HL-60 (cell line): ENCODE data around the gene PPP1R12B.
"Not testable (repeated sequence)": the region's sequence is repeated elsewhere in the genome, so short reads cannot be mapped to it uniquely, and the experiment has no call there.

Experiments used
- DNase-seq, 2 experiments: peaks; one replicate each; pipeline ENCODE4 v3.0.0-alpha.2; 2010 to 2020; ENCODE audit warnings: low read depth in 1 of 2, low spot score in 1 of 2
- H3K27ac ChIP-seq: fragments of 250-450 bp; sonication (Bioruptor Pico); replicated peaks from 2 replicates; pipeline ENCODE4 v1.5.1; 2020; ENCODE audit warnings: mild to moderate bottlenecking, moderate library complexity
- H3K27me3 ChIP-seq: fragments of 250-450 bp; sonication (Bioruptor Pico); 2 replicates; pipeline ENCODE4 v1.5.1; 2021; ENCODE audit warnings: mild to moderate bottlenecking, moderate library complexity; ENCODE audit not compliant: insufficient read depth, poor library complexity, severe bottlenecking
- H3K4me3 ChIP-seq: replicated peaks from 2 replicates; pipeline ENCODE4 v1.5.1; 2011; ENCODE audit warnings: mild to moderate bottlenecking, control low read depth, low read length; ENCODE audit not compliant: insufficient read depth
- SPI1 ChIP-seq: IDR thresholded peaks from 2 replicates; pipeline ENCODE4 v1.6.1; 2012; ENCODE audit warnings: low read depth, mild to moderate bottlenecking, borderline replicate concordance
- TF ChIP-seq, protein P1 (sequence below): IDR thresholded peaks from one replicate; pipeline ENCODE4 v1.5.1; 2011; ENCODE audit warnings: low read length, control low read depth, inconsistent platforms; ENCODE audit not compliant: insufficient read depth

PPP1R12B gene

DNA sequence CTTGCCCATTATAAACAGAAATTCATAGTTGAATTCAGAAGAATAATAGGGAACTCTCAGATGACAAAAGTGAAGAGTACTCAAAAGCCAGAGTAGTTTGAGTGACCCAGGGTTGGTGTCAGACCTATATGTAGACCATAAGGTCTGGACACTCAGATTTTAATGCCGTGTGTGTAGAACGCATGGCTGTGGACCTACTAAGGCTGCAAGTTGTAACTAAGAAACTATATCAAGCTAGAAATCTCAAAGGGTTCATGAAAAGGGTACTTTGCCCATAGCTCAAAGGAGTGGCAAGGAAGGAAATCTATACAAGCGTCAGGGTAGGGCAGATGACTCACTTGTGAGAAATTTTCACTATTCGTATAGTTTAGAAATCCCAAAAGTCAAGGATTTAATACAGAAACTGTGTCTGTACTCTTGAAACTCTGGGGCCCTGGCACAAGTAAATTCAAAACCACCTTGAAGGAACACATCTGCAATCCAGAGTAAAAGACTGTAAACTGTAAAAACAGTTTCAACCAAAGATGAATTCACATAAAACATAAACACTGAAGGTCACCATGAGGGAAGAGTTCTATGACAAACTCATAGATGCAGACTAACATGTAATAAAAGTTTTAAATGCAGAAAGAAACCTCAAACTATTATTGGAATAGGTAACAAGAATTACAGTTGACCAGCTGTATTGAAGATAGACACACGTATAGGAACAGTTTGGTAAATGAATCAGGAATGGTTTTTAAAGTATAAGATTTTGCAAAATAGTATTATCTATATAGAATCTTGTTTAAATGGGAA lies 108.1 kb downstream of the PPP1R12B start:
- not testable (repeated sequence) for H3K27me3 ChIP-seq, DNase-seq, H3K27ac ChIP-seq, H3K4me3 ChIP-seq

DNA sequence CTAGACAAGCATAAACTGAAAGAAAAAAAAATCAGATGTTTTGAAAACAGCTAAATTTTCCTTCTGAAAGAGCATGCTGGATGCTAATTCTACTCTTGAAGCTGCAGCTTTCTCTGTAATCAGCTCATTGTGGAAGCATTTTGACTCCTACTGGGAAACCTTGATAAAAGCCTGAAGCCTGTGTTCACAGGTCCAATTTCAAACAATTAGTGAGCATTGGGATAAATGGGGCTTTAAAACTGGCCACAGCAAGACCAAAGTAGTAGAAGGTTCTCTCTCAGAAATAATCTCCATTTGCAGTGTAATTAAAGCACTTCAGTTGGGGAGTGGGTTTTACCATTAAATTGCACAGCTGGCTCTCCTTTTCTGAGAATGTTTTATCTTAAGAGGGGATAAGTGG lies 110.2 kb downstream of the PPP1R12B start:
- not testable (repeated sequence) for H3K27ac ChIP-seq, DNase-seq

DNA sequence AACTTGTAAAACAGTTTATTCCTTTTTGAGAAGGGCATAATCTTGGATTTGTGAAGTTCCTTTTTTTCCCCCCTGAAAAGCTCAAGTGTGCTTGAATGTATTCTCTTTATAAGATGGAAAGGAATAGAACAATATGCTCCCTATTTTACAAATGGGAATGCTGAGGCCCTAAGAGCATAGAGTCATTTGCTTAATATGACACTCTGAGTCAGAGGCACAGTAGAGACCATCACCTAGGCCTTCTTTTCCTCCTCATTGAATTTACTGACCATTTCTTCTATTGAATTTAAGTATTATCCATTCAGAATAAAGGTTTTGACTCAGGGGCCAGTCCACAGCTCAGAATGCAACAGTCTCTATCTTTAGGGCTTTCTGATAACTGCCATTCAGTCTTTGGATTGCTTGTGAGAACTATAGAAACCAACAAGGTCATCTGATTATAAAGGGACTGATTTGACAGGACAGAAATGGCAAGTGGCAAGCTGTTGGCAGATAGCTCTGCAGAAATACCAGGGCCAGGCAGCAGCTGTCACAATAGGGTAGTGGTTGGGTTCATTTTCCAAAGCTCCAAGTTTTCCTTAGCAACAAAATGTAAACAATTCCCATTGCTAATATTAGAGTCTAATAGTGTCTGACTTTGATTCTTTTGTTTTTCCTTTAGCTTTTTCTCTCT lies 111.1 kb downstream of the PPP1R12B start:
- H3K27me3 ChIP-seq, H3K27ac ChIP-seq, DNase-seq, H3K4me3 ChIP-seq: not testable (repeated sequence)

More for the DNA sequence above, 110.2 kb downstream of the PPP1R12B start:
- H3K27me3 ChIP-seq, H3K4me3 ChIP-seq: not testable (repeated sequence)

DNA sequence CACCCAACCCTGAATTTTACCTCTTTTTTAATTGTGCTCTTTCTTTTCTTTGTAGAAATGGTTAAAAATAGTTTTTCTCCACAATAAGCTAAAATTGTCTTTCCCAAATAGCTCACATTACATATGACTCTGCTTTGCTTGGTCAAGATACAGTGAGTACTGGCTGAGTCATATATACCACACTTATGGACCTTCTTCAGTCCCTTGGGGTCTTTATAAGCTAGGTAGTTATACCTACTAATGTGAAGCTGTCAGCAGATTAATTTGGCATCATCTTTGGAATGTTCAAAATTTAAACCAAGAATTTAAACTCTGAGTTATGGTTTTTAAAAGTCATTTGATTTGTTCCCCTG lies 111.6 kb downstream of the PPP1R12B start:
- not testable (repeated sequence) for H3K27me3 ChIP-seq, DNase-seq, H3K27ac ChIP-seq, H3K4me3 ChIP-seq

DNA sequence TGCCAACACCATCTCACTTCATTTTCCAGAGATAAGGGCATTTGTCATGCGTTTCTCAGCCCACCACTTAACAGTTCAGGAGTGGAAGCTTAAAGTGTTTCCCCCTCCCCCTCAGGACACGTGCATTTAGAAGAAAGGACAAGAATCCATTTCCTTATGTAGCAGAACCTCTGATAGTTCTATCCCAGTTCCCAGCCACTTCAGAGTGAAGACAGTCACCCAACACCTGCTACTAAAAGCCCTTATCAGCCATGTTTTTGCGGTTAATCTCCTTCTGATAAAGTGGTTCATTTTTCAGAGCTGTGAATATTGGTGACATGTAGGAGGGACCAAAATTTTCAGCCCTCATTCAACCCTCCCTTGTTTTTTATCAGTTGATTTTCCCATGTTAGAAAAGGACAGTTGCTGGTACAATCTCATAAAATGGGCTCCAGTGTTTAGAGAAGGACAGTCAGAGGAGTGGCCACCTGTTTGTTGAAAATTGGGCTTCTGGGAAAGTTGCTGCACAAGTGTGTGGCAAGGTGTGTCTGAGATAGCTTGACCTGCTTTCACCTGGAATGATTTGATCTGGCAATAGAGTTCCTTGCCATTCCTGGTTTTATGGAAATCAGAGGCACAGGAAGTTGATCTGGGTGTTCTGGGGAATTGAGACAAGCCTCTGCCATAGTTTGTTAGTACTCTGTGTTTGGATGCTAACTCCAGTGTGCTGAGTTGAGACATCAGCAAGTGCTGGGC lies 114.0 kb downstream of the PPP1R12B start:
- Histone ChIP-seq H3K27me3 (no peaks in the 10 kb centered on the region), H3K4me3 (no peak overlapping the region), H3K27ac (no peak overlapping the region)
- TF ChIP-seq SPI1, result no peak
- no peak for DNase-seq

DNA sequence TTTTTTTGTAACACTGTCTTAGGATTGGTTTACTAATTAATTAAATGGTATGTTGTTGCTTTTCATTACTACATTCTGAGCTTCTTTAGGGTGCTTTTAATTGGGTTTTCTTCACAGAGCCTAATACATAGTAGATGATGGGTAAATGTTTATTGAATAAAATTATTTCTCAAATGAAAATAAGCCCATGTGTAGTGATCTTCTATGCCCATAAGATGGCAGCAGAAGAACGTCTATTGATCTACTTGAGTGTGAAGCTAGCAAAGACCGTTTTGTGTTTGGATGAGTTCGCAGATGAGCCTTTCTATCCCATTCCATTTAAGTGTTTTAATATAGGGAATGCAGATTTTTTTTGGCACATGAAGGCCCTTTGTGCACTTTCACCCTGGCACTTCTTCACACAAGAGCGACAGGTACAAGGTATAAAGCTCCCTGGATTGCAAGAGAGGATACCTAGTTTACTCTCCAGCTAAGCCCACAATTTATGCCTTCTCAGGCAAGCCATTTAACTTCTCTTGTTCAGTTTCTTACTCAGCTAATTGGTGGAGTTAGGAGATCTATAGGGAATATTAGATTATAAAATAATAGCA lies 115.7 kb downstream of the PPP1R12B start:
- TF ChIP-seq, protein P1, sequence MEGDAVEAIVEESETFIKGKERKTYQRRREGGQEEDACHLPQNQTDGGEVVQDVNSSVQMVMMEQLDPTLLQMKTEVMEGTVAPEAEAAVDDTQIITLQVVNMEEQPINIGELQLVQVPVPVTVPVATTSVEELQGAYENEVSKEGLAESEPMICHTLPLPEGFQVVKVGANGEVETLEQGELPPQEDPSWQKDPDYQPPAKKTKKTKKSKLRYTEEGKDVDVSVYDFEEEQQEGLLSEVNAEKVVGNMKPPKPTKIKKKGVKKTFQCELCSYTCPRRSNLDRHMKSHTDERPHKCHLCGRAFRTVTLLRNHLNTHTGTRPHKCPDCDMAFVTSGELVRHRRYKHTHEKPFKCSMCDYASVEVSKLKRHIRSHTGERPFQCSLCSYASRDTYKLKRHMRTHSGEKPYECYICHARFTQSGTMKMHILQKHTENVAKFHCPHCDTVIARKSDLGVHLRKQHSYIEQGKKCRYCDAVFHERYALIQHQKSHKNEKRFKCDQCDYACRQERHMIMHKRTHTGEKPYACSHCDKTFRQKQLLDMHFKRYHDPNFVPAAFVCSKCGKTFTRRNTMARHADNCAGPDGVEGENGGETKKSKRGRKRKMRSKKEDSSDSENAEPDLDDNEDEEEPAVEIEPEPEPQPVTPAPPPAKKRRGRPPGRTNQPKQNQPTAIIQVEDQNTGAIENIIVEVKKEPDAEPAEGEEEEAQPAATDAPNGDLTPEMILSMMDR, result peak; percentile 7
- DNase-seq, H3K27ac ChIP-seq, H3K27me3 ChIP-seq, H3K4me3 ChIP-seq: not testable (repeated sequence)

DNA sequence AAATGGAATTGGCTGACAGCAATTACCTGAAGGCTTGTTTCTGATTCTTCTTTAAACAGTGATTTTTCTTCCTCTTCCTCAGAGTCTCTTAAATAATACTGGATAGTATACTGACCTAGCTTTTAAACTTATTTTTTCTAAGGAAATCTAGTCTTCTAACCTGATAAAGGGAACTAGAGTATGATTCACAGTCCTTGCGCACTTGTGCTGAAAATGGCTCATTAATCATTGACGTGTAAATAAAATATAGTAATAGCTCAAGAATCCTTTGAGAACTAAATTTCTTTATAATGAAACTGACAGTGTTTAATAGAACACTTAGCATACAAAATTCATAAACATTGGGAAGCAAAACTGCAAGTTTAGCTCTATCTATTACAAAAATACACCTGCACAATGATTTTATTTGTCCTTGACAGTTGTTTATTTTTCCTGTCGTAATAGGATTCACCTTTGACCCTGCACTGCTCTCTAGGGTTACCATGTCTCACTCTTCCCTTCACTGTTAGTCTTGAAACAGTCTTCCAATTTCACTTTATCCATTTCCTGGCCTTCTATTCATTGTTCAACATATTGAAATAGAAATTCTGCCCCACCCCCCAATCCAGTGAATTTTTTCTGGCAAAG lies 117.3 kb downstream of the PPP1R12B start:
- not testable (repeated sequence) for H3K27ac ChIP-seq

DNA sequence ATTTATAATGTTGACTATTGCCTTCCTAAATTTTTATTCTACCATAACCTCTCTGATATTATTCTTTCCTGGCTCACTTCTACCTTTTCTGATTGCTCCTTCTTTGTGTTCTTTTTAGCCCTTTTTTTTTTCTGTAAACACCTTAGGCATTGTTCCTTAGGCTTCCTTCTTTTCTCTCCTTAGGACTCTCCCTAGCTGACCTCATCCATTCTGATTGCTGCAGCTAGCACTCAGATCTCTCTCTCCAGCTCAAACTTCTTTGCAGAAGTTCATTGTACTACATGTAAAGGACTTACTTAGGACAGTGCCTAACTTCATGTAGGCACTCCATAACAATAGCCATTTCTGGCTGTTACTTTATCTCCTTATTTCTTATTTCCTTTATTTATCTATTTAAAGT lies 117.8 kb downstream of the PPP1R12B start:
- not testable (repeated sequence) for H3K27me3 ChIP-seq, DNase-seq, H3K4me3 ChIP-seq, H3K27ac ChIP-seq

More for the DNA sequence above, 117.3 kb downstream of the PPP1R12B start:
- H3K27me3 ChIP-seq, H3K4me3 ChIP-seq, DNase-seq: not testable (repeated sequence)

DNA sequence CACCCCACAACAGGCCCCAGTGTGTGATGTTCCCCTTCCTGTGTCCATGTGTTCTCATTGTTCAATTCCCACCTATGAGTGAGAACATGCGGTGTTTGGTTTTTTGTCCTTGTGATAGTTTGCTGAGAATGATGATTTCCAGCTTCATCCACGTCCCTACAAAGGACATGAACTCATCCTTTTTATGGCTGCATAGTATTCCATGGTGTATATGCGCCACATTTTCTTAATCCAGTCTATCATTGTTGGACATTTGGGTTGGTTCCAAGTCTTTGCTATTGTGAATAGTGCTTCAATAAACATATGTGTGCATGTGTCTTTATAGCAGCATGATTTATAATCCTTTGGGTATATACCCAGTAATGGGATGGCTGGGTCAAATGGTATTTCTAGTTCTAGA lies 118.9 kb downstream of the PPP1R12B start:
- H3K4me3 ChIP-seq, DNase-seq, H3K27ac ChIP-seq, H3K27me3 ChIP-seq: not testable (repeated sequence)

DNA sequence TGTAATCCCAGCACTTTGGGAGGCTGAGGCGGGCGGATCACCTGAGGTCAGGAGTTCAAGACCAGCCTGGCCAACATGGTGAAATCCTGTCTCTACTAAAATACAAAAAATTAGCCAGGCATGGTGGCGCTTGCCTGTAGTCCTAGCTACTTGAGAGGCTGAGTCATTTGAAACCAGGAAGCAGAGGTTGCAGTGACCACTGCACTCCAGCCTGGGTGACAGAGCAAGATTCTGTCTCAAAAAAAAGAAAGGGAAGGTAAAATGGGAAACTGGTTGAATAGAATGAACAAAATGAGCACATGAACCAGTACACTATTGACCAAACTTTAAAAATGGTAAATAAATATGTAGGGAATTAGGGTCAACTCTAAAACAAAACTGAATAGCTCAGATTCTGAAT lies 120.2 kb downstream of the PPP1R12B start:
- peak; percentile 11 to 42 for DNase-seq
- H3K27ac ChIP-seq, H3K27me3 ChIP-seq, H3K4me3 ChIP-seq: not testable (repeated sequence)

DNA sequence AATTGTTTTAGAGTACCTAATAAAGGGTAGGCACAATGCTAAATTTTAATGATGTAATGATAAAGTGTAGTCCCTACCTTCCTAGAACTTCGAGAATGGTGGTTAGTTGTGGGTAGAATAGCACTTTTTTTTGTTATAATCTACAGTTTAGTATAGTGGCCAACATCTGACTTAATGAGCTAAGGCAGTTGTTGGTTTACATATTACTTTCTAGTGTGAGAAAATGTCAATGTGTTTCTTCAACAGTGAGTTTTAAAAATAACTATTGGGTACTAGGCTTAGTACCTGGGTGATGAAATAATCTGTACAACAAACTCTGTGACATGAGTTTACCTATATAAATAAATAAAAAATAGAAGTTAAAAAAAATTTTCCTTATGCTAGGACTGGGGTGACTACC lies 120.6 kb downstream of the PPP1R12B start:
- H3K27ac ChIP-seq, DNase-seq, H3K4me3 ChIP-seq, H3K27me3 ChIP-seq: not testable (repeated sequence)
